Neural cell (in vitro differentiated cells): ENCODE measurements around the gene TRIM10.

Experiments
- EP300 ChIP-seq: fragments of 450-650 bp; conservative IDR thresholded peaks from 2 replicates; pipeline ENCODE4 v1.6.1; 2014; ENCODE audit warnings: antibody characterized with exemption, mild to moderate bottlenecking, moderate library complexity; ENCODE audit not compliant: poor library complexity, severe bottlenecking
- EZH2 ChIP-seq: fragments of 200-600, 300-800 bp; shearing (Covaris generic), sonication (generic); IDR thresholded peaks from 2 replicates; pipeline ENCODE4 v1.6.1; 2014; ENCODE audit warnings: antibody characterized with exemption, low read length, borderline replicate concordance, mild to moderate bottlenecking; ENCODE audit not compliant: insufficient read depth, poor library complexity, severe bottlenecking
- POLR2AphosphoS5 ChIP-seq: IDR thresholded peaks from 2 replicates; pipeline ENCODE4 v1.6.1; 2012
- TAF1 ChIP-seq: IDR thresholded peaks from 2 replicates; pipeline ENCODE4 v1.6.1; 2012; ENCODE audit warnings: low read depth
- TF ChIP-seq, protein P1 (sequence below): fragments of 450-650 bp; IDR thresholded peaks from 2 replicates; pipeline ENCODE4 v1.5.1; 2014; ENCODE audit warnings: antibody characterized with exemption, mild to moderate bottlenecking, moderate library complexity; ENCODE audit not compliant: poor library complexity, severe bottlenecking
- TF ChIP-seq, protein P2 (sequence below): IDR thresholded peaks from 2 replicates; pipeline ENCODE4 v1.6.1; 2012; ENCODE audit warnings: borderline replicate concordance

DNA sequence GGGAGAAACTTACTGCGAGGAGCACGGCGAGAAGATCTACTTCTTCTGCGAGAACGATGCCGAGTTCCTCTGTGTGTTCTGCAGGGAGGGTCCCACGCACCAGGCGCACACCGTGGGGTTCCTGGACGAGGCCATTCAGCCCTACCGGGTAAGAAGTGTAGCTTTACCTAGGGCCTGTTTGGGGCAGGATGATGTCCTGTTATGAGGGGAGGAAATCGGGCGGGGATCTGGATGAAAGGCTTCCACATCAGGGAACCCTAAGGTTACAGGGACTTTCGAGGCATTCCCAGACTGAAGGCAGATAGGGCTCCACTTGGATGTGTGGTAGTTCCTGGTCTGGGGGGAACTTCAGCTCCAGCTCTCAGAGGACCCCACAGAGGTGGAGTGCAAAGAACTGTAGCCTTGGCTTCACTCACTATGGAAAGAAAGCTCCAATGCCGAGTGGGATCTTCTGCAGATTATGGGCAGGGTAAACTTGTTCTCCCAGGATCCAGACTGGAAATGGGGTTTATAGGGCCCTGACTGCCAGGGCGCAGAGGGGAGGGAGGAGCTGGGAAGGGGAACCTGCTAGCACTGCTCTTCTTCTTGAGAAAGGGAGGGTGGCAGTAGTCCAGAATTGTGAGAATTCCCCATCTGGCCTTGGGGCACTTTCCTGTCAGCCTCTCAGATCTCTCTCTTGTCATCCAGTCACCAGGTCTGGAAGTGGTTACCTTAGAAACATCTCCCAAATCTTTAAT is 3.1 kb upstream of the TRIM10 start:
- TF ChIP-seq POLR2AphosphoS5: no peak
- TF ChIP-seq, protein P1, sequence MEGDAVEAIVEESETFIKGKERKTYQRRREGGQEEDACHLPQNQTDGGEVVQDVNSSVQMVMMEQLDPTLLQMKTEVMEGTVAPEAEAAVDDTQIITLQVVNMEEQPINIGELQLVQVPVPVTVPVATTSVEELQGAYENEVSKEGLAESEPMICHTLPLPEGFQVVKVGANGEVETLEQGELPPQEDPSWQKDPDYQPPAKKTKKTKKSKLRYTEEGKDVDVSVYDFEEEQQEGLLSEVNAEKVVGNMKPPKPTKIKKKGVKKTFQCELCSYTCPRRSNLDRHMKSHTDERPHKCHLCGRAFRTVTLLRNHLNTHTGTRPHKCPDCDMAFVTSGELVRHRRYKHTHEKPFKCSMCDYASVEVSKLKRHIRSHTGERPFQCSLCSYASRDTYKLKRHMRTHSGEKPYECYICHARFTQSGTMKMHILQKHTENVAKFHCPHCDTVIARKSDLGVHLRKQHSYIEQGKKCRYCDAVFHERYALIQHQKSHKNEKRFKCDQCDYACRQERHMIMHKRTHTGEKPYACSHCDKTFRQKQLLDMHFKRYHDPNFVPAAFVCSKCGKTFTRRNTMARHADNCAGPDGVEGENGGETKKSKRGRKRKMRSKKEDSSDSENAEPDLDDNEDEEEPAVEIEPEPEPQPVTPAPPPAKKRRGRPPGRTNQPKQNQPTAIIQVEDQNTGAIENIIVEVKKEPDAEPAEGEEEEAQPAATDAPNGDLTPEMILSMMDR: no peak
- TF ChIP-seq TAF1: no peak
- no peak for TF ChIP-seq EP300
- TF ChIP-seq EZH2: no peak
- TF ChIP-seq, protein P2, sequence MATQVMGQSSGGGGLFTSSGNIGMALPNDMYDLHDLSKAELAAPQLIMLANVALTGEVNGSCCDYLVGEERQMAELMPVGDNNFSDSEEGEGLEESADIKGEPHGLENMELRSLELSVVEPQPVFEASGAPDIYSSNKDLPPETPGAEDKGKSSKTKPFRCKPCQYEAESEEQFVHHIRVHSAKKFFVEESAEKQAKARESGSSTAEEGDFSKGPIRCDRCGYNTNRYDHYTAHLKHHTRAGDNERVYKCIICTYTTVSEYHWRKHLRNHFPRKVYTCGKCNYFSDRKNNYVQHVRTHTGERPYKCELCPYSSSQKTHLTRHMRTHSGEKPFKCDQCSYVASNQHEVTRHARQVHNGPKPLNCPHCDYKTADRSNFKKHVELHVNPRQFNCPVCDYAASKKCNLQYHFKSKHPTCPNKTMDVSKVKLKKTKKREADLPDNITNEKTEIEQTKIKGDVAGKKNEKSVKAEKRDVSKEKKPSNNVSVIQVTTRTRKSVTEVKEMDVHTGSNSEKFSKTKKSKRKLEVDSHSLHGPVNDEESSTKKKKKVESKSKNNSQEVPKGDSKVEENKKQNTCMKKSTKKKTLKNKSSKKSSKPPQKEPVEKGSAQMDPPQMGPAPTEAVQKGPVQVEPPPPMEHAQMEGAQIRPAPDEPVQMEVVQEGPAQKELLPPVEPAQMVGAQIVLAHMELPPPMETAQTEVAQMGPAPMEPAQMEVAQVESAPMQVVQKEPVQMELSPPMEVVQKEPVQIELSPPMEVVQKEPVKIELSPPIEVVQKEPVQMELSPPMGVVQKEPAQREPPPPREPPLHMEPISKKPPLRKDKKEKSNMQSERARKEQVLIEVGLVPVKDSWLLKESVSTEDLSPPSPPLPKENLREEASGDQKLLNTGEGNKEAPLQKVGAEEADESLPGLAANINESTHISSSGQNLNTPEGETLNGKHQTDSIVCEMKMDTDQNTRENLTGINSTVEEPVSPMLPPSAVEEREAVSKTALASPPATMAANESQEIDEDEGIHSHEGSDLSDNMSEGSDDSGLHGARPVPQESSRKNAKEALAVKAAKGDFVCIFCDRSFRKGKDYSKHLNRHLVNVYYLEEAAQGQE: no peak
